ENCODE data around the gene ADH5. TPM values are rescaled to one million over a fixed set of nuclear protein-coding genes. Genes with fewer than 3 reads are reported as not detected.
A peak's percentile ranks its signal among the peaks of the same experiment; 100 is the strongest.
"Not testable (repeated sequence)": the region's sequence is repeated elsewhere in the genome, so short reads cannot be mapped to it uniquely, and the experiment has no call there.

ADH5 gene
- total RNA-seq, 4 donors from 2014 or later: 24.8 to 183 (median 110) TPM

- intact Hi-C loops (cut with DNase I): no loop called here
- no peak overlapping the region for H3K27ac ChIP-seq
- H3K27me3 ChIP-seq: no peaks in the 10 kb centered on the region
- no peaks in the 10 kb centered on the region for H3K4me1 ChIP-seq
- H3K4me3 ChIP-seq: no peak overlapping the region
- no peak for DNase-seq
- TF ChIP-seq CTCF (IDR thresholded peaks at IDR 0.05) (no peak), POLR2A (IDR thresholded peaks at IDR 0.05) (no peak)
- WGBS, 2 donors: 89 to 100% methylated on average over 1 of the region's 1 CpG
- H3K36me3 ChIP-seq: no peaks in the 10 kb centered on the region
- no peaks in the 10 kb centered on the region for H3K9me3 ChIP-seq
Observed at GRCh38 chr4:99104153-99104552, 15.6 kb upstream of the ADH5 start.

DNA sequence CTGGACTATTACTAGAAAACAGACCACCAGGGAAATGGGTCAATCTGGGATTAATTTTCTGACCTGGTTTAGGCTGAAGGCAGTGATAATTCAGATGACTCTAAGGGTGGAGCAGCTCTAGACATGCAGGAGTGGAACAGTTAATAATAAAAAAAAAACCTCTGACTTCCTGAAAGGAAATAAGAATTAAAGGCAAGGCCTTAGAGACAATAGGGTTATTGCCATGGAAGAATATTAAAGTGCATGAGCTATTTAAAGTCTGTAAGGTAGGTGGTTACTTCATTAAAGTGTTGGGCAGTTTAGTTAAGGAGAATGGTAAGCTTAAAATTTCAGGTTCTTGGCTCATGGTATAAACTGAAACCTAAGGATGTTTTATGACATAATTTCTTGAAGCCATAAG is 14.6 kb upstream of the ADH5 start:
- intact Hi-C loops (cut with DNase I): no loop called here
- no peaks in the 10 kb centered on the region for H3K36me3 ChIP-seq
- no peaks in the 10 kb centered on the region for H3K4me1 ChIP-seq
- no peaks in the 10 kb centered on the region for H3K9me3 ChIP-seq
- peak overlapping the region in 1 of 4 donors; percentile 20 for H3K27ac ChIP-seq
- H3K4me3 ChIP-seq: no peak overlapping the region
- TF ChIP-seq CTCF (IDR thresholded peaks at IDR 0.05): no peak
- TF ChIP-seq POLR2A (IDR thresholded peaks at IDR 0.05): no peak
- no peak for DNase-seq
- H3K27me3 ChIP-seq: no peaks in the 10 kb centered on the region

DNA sequence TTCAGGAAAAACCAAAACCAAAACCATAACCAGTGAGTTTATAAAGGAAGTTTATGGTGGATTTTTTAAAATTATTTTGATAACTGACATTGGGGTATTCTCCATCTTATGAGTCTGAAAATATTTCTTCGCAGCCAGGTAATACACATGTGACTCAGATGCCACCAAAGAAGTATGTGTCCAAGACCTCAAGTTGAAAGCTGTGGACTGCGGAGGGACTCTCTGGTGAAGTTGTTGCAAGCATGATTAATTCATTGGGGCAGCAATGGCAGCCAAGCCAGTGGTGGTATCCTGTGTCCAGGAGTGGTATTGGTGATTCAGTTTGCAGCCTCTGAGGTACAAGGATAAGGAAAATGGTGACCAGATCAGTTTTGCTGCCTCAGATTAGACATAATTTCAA is 14.0 kb upstream of the ADH5 start:
- no peaks in the 10 kb centered on the region for H3K36me3 ChIP-seq
- intact Hi-C loops (cut with DNase I): no loop called here
- H3K27ac ChIP-seq: no peak overlapping the region
- no peaks in the 10 kb centered on the region for H3K4me1 ChIP-seq
- H3K9me3 ChIP-seq: no peaks in the 10 kb centered on the region
- no peak overlapping the region for H3K4me3 ChIP-seq
- DNase-seq: no peak
- H3K27me3 ChIP-seq: no peaks in the 10 kb centered on the region
- WGBS, 2 donors: 93 to 98% methylated on average over 2 of the region's 2 CpGs
- TF ChIP-seq POLR2A (IDR thresholded peaks at IDR 0.05) (no peak), CTCF (IDR thresholded peaks at IDR 0.05) (no peak)

- no peak for DNase-seq
- Histone ChIP-seq H3K27ac (no peak overlapping the region), H3K9me3 (no peaks in the 10 kb centered on the region), H3K27me3 (no peaks in the 10 kb centered on the region), H3K4me3 (no peak overlapping the region), H3K4me1 (no peaks in the 10 kb centered on the region), H3K36me3 (no peaks in the 10 kb centered on the region)
- TF ChIP-seq POLR2A (IDR thresholded peaks at IDR 0.05): no peak
- no peak for TF ChIP-seq CTCF (IDR thresholded peaks at IDR 0.05)
- intact Hi-C loops (cut with DNase I): no loop called here
- WGBS, 2 donors: 100% methylated on average over 1 of the region's 1 CpG
Observed at GRCh38 chr4:99100876-99101275, 12.3 kb upstream of the ADH5 start.

GRCh38 chr4:99099814-99100213 is 11.2 kb upstream of the ADH5 start:
- H3K36me3 ChIP-seq; H3K27ac ChIP-seq; H3K4me3 ChIP-seq; intact Hi-C loops (cut with DNase I); DNase-seq; H3K4me1 ChIP-seq; H3K9me3 ChIP-seq; H3K27me3 ChIP-seq: not testable (repeated sequence)
- 78 to 80% methylated on average over 5 of the region's 5 CpGs for WGBS, 2 donors

DNA sequence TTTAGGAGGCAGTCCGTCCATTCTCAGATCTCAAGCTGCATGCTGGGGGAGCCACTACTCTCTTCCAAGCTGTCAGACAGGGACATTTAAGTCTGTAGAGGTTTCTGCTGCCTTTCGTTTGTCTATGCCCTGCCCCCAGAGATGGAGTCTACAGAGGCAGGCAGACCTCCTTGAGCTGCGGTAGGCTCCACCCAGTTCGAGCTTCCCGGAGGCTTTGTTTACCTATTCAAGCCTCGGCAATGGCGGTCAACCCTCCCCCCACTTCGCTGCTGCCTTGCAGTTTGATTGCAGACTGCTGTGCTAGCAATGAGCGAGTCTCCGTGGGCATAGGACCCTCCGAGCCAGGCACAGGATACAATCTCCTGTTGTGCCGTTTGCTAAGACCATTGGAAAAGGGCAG is 10.7 kb upstream of the ADH5 start:
- DNase-seq: no peak
- no peaks in the 10 kb centered on the region for H3K36me3 ChIP-seq
- intact Hi-C loops (cut with DNase I): no loop called here
- no peak overlapping the region for H3K4me3 ChIP-seq
- no peaks in the 10 kb centered on the region for H3K27me3 ChIP-seq
- H3K27ac ChIP-seq: no peak overlapping the region
- no peaks in the 10 kb centered on the region for H3K4me1 ChIP-seq
- 95 to 100% methylated on average over 2 to 11 of the region's 12 CpGs for WGBS, 2 donors
- H3K9me3 ChIP-seq: no peaks in the 10 kb centered on the region
- no peak for TF ChIP-seq CTCF (IDR thresholded peaks at IDR 0.05)
- no peak for TF ChIP-seq POLR2A (IDR thresholded peaks at IDR 0.05)

GRCh38 chr4:99091841-99092240 is 3.3 kb upstream of the ADH5 start:
- intact Hi-C loops (cut with DNase I); H3K27me3 ChIP-seq; H3K36me3 ChIP-seq; DNase-seq; H3K9me3 ChIP-seq: not testable (repeated sequence)
- peak overlapping the region in 2 of 4 donors; percentile 73 to 86 for H3K4me3 ChIP-seq
- peaks cover 4 to 54% (median 18%) of the 10 kb centered on the region in 3 donors for H3K4me1 ChIP-seq
- H3K27ac ChIP-seq: peak overlapping the region; percentile 78 to 98 (median 93)
- WGBS, 2 donors: 26 to 41% methylated on average over 2 of the region's 2 CpGs
